Right renal cortex interstitium (tissue), 3 donors: ENCODE measurements around the gene SCGB3A1. TPM values are rescaled to one million over a fixed set of nuclear protein-coding genes. Genes with fewer than 3 reads are reported as not detected.

ENCODE experiments used
- DNase-seq, 3 donors: peaks; one replicate each; pipeline ENCODE4 v3.0.0-alpha.2; 2013; ENCODE audit warnings: low read depth in 3 of 3, low spot score in 2 of 3
- polyA plus RNA-seq, 3 donors: library from polyadenylated mRNA; unstranded; fragments of 120-200 nt; gene quantifications; one replicate each; pipeline ENCODE4 v1.2.1, GENCODE V29; 2013; ENCODE audit not compliant: insufficient read length in 3 of 3

The SCGB3A1 gene
- polyA plus RNA-seq, 3 donors: 0.74 to 0.78 (median 0.75) TPM

GRCh38 chr5:180606215-180606785 lies 15.0 kb upstream of the SCGB3A1 start:
- DNase-seq: no peak

GRCh38 chr5:180605554-180606214 lies 14.4 kb upstream of the SCGB3A1 start:
- no peak for DNase-seq

- no peak for DNase-seq
Measured at GRCh38 chr5:180604271-180604670, 13.0 kb upstream of the SCGB3A1 start.

DNA sequence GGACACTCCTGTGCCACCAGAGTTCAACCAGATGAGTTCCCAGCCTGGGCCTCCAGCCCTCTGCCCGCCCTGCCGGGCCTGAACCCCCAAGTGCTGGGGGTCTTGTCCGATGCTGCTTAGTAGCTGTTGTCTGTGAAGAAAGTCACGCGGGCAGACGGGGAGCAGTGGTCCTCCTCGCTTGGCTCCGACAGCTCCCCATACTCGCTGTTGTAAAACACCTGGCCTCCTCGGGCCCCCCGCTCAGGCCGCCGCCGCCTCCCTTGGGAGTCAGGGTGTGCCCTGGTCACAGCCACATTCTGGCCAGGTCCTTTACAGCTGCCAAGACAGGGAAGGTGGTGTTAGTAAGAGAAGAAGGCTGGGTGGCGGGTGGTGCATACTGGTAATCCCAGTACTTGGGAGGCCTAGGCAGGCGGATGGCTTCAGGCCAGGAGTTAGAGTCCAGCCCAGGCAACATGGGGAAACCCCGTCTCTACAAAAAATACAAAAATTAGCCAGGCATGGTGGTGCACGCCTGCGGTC lies 11.8 kb upstream of the SCGB3A1 start:
- no peak for DNase-seq

DNA sequence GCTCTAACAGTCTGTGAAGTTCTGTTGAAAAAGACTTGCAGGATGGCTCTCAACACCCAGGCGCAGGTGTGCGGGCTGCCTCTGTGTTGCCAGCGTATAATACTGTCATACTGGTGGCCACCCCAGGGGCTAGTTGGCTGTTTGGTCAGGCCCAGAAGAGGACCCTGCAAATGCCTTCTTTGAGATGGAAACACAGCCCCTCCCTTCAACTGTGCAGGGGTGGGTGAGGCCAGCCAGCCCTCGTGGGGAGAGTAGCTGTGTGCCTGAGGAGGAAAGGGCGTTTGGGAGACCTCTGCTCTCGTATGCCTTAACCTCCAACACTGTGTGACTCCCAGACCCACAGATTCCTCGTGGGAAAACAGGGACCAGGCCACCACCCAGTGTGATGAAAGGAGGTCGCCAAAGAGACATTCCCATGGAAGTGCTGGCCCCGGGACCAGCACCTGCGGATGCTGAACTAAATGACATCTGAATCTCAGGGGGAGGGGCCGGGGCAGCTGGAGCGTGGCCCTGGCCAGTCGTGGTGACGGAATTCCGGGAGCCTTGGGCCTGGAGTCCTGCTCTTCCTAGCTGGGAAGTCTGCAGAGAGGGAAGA lies 11.3 kb upstream of the SCGB3A1 start:
- no peak for DNase-seq

- DNase-seq: no peak
Measured at GRCh38 chr5:180601591-180602480, 10.5 kb upstream of the SCGB3A1 start.

GRCh38 chr5:180600554-180601041 lies 9.3 kb upstream of the SCGB3A1 start:
- no peak for DNase-seq

DNA sequence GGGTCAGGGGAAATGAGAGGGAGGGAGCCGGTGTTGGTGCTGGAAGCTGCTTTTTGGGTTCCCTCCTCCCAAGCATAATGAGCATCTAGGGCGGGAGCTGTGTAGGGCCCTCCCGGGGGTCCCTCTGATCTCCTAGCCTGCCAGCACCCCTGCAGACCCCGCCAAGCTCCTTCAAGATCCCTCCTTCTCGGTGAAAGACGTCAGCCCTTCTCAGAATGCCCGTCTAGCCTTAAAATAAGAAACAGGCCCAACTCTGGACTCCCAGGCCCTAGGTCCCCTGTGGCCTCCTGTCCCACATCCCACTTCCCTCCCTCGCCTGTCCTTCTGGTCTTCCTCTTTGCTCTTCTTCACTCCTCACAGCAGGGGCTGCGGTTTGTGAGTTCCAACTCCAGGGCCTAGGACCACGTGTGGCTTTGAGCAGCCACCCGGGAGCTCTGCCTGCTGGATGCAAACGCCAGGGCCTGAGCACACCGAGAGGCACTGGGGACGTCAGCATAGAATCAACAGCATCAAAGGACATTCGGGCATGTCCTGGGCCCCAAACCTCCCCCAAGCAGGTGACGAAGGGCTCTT lies 8.8 kb upstream of the SCGB3A1 start:
- no peak for DNase-seq

- no peak for DNase-seq
Measured at GRCh38 chr5:180599590-180599914, 8.3 kb upstream of the SCGB3A1 start.

- DNase-seq: no peak
Measured at GRCh38 chr5:180598797-180599589, 7.7 kb upstream of the SCGB3A1 start.

DNA sequence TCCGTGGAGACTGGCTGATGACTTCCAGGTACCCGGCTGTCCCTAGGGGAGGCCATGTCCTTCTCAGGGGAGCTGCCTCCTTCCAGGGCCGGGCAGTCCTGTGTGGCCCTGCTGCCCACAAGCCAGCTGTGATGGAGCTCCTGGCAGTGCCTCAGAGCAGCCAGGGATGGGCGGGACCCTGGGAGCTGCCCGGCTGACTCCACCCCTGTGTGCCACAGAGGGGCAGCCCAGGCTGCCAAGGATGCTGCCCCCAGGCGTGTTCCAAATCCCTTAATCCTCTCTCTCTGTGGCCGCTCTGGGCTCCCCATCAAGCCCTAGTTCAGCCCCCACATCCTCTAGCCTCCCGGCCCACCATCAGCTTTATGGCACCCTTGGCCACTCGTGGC lies 7.0 kb upstream of the SCGB3A1 start:
- no peak for DNase-seq

DNA sequence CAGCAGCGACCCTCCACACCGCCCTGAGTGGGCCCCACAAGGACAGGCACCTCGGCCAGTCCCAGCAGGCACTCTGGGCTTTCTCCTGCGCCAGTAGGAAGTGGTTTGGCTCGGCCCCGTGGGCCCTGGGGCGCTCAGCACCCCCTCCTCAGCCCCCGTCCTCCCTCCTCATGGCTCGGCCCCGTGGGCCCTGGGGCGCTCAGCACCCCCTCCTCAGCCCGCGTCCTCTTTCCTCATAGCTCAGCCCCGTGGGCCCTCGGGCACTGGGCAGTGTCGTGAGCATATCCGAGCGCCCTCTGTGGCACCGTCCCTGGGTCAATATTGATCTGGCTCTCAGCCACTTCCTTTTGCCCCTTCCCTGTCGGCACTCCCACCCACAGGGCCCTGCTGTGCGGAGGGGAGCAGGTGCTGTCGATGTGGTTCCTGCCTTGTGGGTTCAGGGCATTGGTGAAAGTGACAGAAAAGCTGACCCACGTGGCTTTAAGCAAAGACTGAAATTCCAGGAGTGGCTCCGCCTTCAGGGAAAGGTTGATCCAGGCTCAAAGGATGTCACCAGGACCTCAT lies 5.5 kb upstream of the SCGB3A1 start:
- no peak for DNase-seq

GRCh38 chr5:180596115-180596667 lies 4.9 kb upstream of the SCGB3A1 start:
- DNase-seq: no peak

DNA sequence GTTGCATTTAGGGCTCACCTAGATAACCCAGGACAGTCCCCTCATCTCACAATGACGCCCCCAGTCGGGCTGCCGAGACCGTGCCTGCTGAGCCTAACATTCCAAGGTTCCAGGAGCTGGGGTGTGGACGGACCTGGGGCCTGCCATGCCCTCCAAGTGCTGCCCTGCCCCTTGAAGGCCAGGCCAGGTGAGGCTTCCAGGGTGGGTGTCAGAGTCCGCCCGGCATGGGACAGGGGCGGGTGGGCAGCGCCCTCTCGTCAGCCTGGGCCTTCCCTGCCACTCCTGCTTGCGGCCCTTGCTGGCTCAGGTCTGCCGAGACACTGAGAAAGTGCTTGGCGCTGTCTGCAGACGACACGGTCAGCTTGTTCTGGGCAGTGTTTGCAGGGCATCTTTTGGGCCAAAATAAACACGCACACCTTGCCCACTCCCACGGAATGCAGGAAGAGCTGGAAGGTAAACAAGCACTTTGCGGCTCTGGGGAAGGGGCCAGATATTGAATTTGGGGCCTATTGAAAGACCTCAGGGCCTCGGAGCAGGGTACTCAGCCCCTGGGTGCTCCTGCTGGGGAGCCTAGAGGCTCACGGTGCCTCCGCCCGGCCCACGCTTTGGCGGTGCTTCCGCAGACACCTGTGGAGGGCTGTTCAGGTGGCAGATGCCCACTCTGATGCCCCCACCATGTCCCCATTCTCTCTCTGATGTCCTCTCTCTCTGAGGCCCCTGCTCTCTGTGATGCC lies 4.2 kb upstream of the SCGB3A1 start:
- no peak for DNase-seq

DNA sequence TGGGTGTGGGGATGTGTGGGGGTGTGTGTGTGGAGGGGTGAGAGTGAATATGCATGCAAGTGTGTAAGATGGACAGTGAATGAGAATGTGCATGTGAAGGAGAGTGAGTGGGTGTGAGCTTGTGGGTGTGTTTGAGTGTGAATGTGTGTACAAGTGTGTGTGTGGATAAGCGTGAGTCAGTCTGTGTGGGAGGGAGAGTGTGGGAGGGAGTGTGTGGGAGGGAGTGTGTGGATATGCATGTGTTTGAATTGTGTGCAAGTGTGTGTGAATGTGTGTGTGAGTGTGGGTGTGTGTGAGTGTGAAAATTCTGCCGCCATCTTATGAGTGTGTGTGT lies 3.7 kb upstream of the SCGB3A1 start:
- DNase-seq: no peak

DNA sequence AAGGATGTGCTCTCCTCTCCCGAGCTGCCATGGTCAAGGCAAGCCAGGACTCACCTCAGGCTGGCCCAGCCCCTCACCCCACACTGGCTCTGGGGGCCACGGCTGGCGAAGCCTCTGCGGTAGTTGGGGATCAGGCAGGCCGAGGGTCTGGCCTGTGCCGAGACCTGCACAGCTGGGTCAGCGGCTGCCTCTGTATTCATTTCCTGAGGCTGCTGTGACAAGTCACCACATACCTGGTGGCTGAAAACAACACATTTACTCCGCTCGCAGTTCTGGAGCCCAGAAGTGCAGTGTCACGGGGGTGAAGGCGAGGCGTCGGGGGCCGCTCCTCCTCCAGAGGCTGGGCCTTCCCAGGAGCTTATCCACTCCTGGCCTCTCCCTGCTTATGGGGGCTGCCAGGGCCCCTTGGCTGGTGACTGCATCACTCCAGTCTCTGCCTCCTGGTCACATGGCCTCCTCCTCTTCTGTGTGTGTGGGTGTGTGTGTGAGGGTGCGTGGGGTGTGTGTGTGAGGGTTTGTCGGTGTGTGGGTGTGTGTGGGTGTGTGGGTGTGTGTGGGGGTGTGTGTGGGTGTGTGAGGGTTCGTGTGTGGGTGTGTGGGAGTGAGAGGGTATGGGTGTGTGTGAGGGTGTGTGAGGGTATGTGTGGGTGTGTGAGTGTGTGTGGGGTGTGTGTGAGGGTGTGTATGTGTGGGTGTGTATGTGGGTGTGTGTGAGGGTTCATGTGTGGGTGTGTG lies 3.2 kb upstream of the SCGB3A1 start:
- no peak for DNase-seq

- DNase-seq: no peak
Measured at GRCh38 chr5:180593446-180594206, 2.3 kb upstream of the SCGB3A1 start.
